Measurements from ENCODE around the gene SGCE. TPM values are rescaled to one million over a fixed set of nuclear protein-coding genes. Genes with fewer than 3 reads are reported as not detected.

SGCE gene
- total RNA-seq, 1 donor from 2014 or later = 6.8 TPM

- CTCF ChIA-PET = no interaction called here
- intact Hi-C loops (cut with micrococcal nuclease) = loop anchor here (2.0 kb wide), 1 partner anchor 13 kb away; no protein-coding TSS in a partner anchor
- no peaks in the 10 kb centered on the region for H3K36me3 Mint-ChIP-seq (ENCODE audit: low read depth)
- no peak overlapping the region for H3K27ac Mint-ChIP-seq
- H3K27me3 Mint-ChIP-seq = no peaks in the 10 kb centered on the region
- H3K4me3 Mint-ChIP-seq = no peak overlapping the region
- no peaks in the 10 kb centered on the region for H3K4me1 Mint-ChIP-seq
- no peak for TF ChIP-seq CTCF (IDR thresholded peaks at IDR 0.05)
- DNase-seq = no peak
- POLR2A ChIA-PET = no interaction called here
- no peak for ATAC-seq (ENCODE audit: low read depth)
- H3K9me3 Mint-ChIP-seq = no peaks in the 10 kb centered on the region
Measured at GRCh38 chr7:94600267-94600666, 55.7 kb downstream of the SGCE start.

GRCh38 chr7:94595717-94596116 is 60.2 kb downstream of the SGCE start:
- CTCF ChIA-PET = no interaction called here
- Mint-ChIP-seq H3K36me3 (ENCODE audit: low read depth) (no peaks in the 10 kb centered on the region), H3K27me3 (no peaks in the 10 kb centered on the region), H3K9me3 (no peaks in the 10 kb centered on the region), H3K27ac (no peak overlapping the region), H3K4me3 (no peak overlapping the region), H3K4me1 (peaks cover 14% of the 10 kb centered on the region)
- intact Hi-C loops (cut with micrococcal nuclease) = no loop called here
- DNase-seq (no peak), ATAC-seq (ENCODE audit: low read depth) (no peak)
- TF ChIP-seq CTCF (IDR thresholded peaks at IDR 0.05) = no peak
- POLR2A ChIA-PET = no interaction called here

- H3K36me3 Mint-ChIP-seq (ENCODE audit: low read depth) = no peaks in the 10 kb centered on the region
- no peak overlapping the region for H3K27ac Mint-ChIP-seq
- DNase-seq = no peak
- TF ChIP-seq CTCF (IDR thresholded peaks at IDR 0.05) = no peak
- ChIA-PET CTCF (no interaction called here), POLR2A (no interaction called here)
- no peaks in the 10 kb centered on the region for H3K9me3 Mint-ChIP-seq
- H3K4me1 Mint-ChIP-seq = peaks cover 17% of the 10 kb centered on the region
- intact Hi-C loops (cut with micrococcal nuclease) = loop anchor here (5.0 kb wide), 3 partner anchors 37 to 62 kb away; partner anchors contain the start of gene SGCE
- H3K4me3 Mint-ChIP-seq = no peak overlapping the region
- no peak for ATAC-seq (ENCODE audit: low read depth)
- no peaks in the 10 kb centered on the region for H3K27me3 Mint-ChIP-seq
Measured at GRCh38 chr7:94594882-94595281, 61.1 kb downstream of the SGCE start.

- TF ChIP-seq CTCF (IDR thresholded peaks at IDR 0.05) = no peak
- Mint-ChIP-seq H3K4me3 (peak overlapping the region; percentile 42), H3K9me3 (no peaks in the 10 kb centered on the region), H3K27ac (peak overlapping the region; percentile 0), H3K4me1 (peaks cover 17% of the 10 kb centered on the region), H3K36me3 (ENCODE audit: low read depth) (no peaks in the 10 kb centered on the region), H3K27me3 (no peaks in the 10 kb centered on the region)
- ChIA-PET CTCF (no interaction called here), POLR2A (no interaction called here)
- intact Hi-C loops (cut with micrococcal nuclease) = loop anchor here (5.0 kb wide), 3 partner anchors 34 to 66 kb away; partner anchors contain the start of gene SGCE
- ATAC-seq (ENCODE audit: low read depth) (peak; percentile 90), DNase-seq (no peak)
Measured at GRCh38 chr7:94591176-94591575, 64.8 kb downstream of the SGCE start.

- TF ChIP-seq CTCF (IDR thresholded peaks at IDR 0.05) = no peak
- peaks cover 17% of the 10 kb centered on the region for H3K4me1 Mint-ChIP-seq
- intact Hi-C loops (cut with micrococcal nuclease) = loop anchor here (5.0 kb wide), 3 partner anchors 33 to 67 kb away; partner anchors contain the start of gene SGCE
- POLR2A ChIA-PET = no interaction called here
- H3K27ac Mint-ChIP-seq = peak overlapping the region; percentile 0
- peak overlapping the region; percentile 42 for H3K4me3 Mint-ChIP-seq
- H3K36me3 Mint-ChIP-seq (ENCODE audit: low read depth) = no peaks in the 10 kb centered on the region
- no peak for DNase-seq
- H3K9me3 Mint-ChIP-seq = no peaks in the 10 kb centered on the region
- no peaks in the 10 kb centered on the region for H3K27me3 Mint-ChIP-seq
- peak; percentile 45 for ATAC-seq (ENCODE audit: low read depth)
- CTCF ChIA-PET = no interaction called here
Measured at GRCh38 chr7:94590526-94591162, 65.3 kb downstream of the SGCE start.

Measured in activated B cell treated with CpG ODN at 0.5 μM for 24 hours (primary cell).